ENCODE data around the gene NAALADL2. TPM values are rescaled to one million over a fixed set of nuclear protein-coding genes. Genes with fewer than 3 reads are reported as not detected.

Gene NAALADL2
- total RNA-seq, 1 donor from 2014 or later, result not detected

DNA sequence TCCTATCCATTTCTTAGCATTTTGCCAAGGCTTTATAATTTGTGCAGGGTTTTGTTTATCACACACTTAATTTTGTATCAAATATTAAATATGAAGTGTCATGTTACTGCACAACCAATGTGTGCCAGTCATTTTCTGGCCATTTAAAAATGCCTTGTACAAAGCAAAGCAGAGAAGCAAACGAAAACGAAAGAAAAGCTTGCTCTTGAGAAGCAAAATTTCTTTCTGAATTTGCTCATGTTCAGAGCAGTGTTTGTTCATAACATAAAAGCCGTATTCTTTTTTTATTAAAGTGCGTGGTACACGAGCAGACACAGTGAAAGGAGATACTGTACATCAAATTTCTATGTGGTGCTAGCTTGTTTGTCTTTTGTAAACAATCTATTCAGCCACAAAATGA lies 792.6 kb downstream of the NAALADL2 start:
- intact Hi-C loops (cut with micrococcal nuclease), result no loop called here

GRCh38 chr3:175655351-175655750 lies 796.2 kb downstream of the NAALADL2 start:
- intact Hi-C loops (cut with micrococcal nuclease), result no loop called here

DNA sequence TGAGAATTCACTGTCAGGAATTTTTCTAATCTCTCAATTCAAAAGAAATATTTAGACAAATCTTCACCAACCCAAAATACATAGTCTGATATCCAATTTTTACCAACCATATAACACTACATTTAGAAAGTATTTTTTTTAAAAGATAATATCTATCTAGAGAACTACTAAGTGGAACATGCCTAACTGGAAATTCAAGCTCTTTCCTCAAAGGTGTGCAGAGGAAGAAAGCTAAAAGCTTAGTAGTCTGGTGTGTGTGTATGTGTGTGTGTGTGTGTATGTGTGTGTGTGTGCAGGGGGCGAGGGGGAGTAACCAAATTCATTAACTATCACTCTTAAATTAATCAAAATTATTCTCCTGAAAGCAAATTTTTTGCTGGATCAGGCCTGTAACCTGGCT lies 797.3 kb downstream of the NAALADL2 start:
- intact Hi-C loops (cut with micrococcal nuclease), result no loop called here

DNA sequence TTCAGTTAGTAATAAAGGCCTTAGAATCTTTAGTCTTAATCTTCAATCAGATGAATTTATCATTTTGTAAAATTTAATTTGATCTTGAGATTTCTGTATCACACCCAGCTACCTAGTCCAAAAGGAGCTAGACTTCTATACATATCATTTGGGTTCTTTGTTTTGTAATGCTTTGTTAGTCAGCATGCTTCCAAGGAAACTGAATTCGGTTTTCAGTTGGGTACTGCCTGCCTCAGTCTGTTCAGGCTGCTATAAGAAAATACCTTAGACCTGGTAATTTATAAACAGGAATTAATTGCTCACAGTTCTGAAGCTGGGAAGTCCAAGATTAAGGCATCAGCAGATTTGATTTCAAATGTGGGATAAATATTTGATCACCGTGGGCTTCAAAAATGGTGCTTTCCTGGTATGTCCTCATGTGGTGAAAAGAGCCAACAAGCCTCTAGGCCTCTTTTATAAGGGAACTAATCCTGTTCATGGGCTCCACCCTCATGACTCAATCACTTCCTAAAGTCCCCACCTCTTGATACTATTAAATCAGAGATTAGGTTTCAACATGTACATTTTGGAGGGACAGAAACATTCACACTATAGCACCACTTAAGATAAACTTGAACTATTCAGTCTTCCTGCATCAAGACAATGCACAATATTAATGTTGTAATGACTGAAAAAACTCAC lies 800.7 kb downstream of the NAALADL2 start:
- intact Hi-C loops (cut with micrococcal nuclease), result no loop called here

DNA sequence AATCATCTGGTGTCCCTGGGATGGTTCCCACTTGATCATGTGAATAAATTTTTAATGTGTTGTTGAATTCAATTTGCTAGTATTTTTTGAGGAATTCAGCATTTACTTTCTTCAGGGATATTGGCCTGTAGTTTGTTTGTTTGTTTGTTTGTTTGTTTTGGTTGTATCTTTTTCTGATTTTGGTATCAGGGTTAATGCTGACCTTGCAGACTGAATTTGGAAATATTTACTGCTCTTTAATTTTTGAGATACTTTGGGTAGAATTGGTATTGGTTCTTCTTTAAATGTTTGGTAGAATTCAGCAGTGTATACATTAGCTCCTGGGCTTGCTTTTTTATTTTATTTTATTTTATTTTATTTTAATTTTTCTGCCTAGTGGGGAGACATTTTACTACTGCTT lies 803.7 kb downstream of the NAALADL2 start:
- intact Hi-C loops (cut with micrococcal nuclease), result no loop called here

GRCh38 chr3:175664911-175665310 lies 805.8 kb downstream of the NAALADL2 start:
- intact Hi-C loops (cut with micrococcal nuclease), result no loop called here

DNA sequence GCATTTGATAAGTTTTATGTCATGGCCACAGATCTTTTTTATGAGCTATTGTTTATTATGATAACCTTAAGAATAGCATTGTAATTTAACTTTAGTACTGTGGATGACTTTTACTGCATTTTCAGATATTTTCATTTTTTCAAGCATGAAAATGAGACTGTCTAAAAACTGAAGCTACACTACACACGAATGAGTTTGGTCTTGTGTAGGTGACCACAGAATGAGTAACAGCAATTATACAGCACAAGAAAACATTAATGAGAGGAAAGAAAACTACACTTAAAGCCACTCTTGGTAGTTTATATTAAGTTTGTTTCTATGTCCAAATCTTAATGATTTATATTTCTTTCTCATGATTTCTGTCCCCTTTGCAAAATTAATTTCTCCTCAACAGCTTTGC lies 809.2 kb downstream of the NAALADL2 start:
- intact Hi-C loops (cut with micrococcal nuclease), result loop anchor here (2.0 kb wide), 1 partner anchor 17 kb away; no protein-coding TSS in a partner anchor

GRCh38 chr3:175670557-175670956 lies 811.4 kb downstream of the NAALADL2 start:
- intact Hi-C loops (cut with micrococcal nuclease), result no loop called here

DNA sequence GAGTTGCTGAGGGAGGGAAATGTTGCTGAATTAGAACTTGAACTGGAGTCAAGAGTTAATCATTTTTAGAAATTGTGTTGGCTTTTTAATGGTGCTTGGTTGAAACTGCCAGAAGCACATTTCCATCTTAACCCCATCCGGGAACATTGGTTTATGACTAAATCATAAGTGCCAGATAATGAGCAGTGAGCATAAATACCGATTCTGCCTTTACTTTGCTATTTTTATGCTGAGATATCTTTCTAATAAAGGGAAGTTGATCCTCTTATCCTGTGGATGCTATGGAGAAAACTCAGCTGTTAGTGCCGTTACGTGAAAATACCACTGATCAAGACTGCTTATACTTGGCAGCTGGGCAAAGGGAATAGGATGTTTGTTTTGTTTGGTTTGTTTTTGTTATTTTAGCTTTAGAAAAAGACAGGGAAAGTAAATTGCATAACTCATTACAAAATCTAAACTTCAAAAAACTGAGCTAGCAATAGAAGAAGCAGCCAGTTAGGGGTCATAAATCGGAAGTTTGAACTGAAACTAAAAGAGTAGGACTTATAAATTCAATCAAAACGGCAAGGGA lies 813.1 kb downstream of the NAALADL2 start:
- intact Hi-C loops (cut with micrococcal nuclease), result no loop called here

DNA sequence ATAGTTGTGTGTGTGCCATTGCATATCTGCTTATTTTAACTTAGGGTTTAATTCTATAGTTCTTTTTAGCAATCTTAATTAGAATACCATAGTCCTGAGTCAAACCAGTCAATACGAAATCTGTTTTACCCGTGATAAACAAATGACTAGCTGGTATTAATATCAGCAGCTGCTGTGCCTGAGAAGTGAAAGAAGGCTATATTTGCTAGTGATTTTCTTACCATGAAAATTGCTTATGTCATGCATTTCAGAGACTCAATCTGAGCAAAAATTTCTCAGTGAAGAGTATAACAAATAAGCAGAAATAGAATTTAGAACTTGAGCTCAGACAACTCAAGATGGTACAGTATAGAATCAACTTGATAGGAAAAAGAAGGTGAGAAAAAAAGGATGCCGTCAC lies 820.4 kb downstream of the NAALADL2 start:
- intact Hi-C loops (cut with micrococcal nuclease), result no loop called here

DNA sequence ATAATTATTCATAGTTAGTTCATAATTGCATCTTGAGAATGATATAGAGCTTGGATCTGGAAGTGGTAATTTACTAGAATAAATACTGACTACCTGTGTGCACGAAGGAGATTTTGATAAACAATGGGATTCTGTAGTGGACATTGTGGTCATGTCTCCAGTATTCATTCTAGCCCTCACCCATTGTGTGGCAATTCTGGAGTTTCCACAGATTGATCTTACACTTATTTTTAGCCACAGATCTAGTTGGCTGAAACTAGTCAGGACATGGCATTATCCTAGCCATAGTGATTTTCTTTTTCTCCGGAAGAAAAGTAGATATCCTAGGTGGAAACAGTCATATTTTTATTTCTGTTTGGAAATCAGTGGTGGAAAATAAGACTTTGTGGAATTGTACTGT lies 833.1 kb downstream of the NAALADL2 start:
- intact Hi-C loops (cut with micrococcal nuclease), result no loop called here

GRCh38 chr3:175695251-175695650 lies 836.1 kb downstream of the NAALADL2 start:
- intact Hi-C loops (cut with micrococcal nuclease), result no loop called here

DNA sequence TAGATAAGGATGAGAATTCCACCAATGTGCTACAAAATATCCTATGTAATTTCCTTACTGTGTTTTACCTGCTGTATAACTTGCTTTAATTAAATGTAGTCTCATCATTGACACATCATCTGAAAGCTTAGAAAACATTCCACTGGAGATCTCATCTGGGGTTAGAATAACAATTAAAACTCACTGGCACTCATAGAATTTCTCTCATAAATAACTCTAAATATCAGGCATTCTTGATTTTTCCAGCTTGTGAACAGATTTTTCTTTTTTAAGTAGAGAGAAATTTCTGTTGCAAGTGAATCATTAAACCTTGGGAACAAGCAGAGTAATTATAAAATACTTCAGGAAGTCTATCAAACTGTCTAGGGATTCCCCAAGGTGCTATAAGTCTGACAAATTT lies 843.8 kb downstream of the NAALADL2 start:
- intact Hi-C loops (cut with micrococcal nuclease), result no loop called here

DNA sequence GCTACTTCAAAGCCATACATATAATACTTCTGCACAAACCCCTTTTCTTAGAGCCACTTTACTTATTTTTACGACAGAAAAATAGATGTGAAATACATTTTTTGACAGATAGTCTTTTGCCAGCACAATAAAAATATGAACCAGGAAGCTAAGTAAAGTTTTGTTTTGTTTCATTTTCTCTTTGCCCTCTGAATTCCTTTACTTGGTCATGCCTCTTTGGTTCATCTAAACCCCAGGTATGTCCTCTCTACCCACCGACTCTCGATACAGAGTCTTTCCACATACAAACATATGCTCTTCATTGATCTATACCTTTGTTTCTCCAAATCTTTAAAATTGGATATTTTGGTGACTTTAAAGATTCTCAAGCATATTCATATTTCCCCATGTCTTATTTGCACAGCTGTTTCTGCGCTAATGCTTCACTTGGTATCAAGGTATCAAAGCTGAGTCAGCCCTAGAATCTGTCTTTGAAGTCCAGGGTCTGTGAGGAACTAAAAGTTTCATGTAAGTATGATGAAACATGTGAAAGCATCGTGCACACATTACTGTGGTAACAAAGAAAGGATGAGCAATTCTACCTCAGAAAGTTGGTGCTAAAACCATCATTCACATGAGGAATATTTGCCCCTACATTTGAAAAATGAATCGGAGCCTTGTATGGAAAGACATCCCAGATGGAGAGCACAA lies 845.4 kb downstream of the NAALADL2 start:
- intact Hi-C loops (cut with micrococcal nuclease), result no loop called here

GRCh38 chr3:175713268-175713667 lies 854.1 kb downstream of the NAALADL2 start:
- intact Hi-C loops (cut with micrococcal nuclease), result no loop called here

DNA sequence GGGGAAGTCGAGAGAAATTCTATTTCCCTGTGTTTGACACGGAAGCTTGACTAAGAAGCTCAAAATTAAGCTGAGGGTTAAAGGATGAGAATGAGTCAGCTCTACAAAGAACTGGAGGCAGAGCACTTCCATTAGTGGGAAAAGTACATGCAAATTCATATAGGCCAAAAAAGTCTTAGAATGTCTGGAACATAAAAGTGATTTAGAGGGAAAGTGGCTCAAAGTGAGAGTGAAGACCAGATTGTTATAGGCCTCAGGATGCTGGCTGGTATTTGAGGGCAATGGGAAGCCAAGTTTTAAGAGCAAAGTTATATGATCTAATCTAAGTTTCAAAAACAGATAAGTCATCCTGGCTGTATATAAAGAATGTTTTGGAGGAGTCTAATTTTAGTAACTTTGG lies 857.3 kb downstream of the NAALADL2 start:
- intact Hi-C loops (cut with micrococcal nuclease), result no loop called here

GRCh38 chr3:175726228-175726627 lies 867.1 kb downstream of the NAALADL2 start:
- intact Hi-C loops (cut with micrococcal nuclease), result no loop called here

GRCh38 chr3:175728566-175728965 lies 869.4 kb downstream of the NAALADL2 start:
- intact Hi-C loops (cut with micrococcal nuclease), result no loop called here

- intact Hi-C loops (cut with micrococcal nuclease), result no loop called here
These were observed 870.3 kb downstream of the NAALADL2 start for GRCh38 chr3:175729466-175729865.

DNA sequence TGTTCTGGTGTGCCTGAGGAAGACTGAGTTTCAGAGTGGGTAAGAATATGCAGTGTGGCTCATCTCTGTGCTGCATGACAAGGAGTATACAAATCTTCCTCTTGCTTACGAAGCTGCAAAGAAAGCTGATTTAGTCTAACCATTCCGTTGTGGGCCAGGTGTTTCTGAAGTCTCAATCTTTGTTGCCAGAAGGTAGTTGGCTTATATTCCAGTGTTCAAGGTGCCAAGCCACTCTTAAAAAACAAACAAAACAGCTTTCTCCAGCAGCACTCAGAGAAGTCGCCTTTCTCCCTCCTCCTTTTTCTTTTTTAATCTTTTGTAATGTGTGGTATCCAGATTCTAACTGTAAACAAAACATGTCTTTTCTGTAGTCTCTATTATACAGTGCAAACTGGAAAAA lies 872.4 kb downstream of the NAALADL2 start:
- intact Hi-C loops (cut with micrococcal nuclease), result no loop called here

- intact Hi-C loops (cut with micrococcal nuclease), result no loop called here
These were observed 872.9 kb downstream of the NAALADL2 start for GRCh38 chr3:175732017-175732416.

- intact Hi-C loops (cut with micrococcal nuclease), result no loop called here
These were observed 876.7 kb downstream of the NAALADL2 start for GRCh38 chr3:175735866-175736265.

Data from T-helper 2 cell treated with Interferon-gamma antibody and Interleukin-4, amounts not matched to agents 100 ng/mL and 5 ng/mL, for 36 hours (primary cell).